MCF 10A (cell line): ENCODE data around the gene TCF7L2. TPM values are rescaled to one million over a fixed set of nuclear protein-coding genes. Genes with fewer than 3 reads are reported as not detected.

Experiments used
- BruUV-seq: library from RNA; stranded (reverse); fragments of 400-500 nt; replicated peaks from 2 replicates; lab custom pipeline; 2021; lab: Mats Ljungman, UMichigan
- CTCF ChIA-PET: fragments of 300-600 bp; sonication (Branson Sonifier 250); formaldehyde crosslinking; extraction: SDS; loops from one replicate; lab custom pipeline; 2021; ENCODE audit warnings: antibody characterized with exemption, inconsistent platforms; lab: Yijun Ruan, JAX
- POLR2A ChIA-PET: fragments of 300-600, 350-650 bp; sonication (Branson Sonifier 250); formaldehyde crosslinking; extraction: SDS; loops from one replicate; lab custom pipeline; 2020; ENCODE audit warnings: antibody characterized with exemption, inconsistent platforms; lab: Yijun Ruan, JAX
- DNase-seq: peaks from one replicate; pipeline ENCODE4 v3.0.0-alpha.2; 2018; ENCODE audit not compliant: unreplicated experiment
- H3K27ac Mint-ChIP-seq: one replicate; pipeline ENCODE4 v1.8.0; 2022; ENCODE audit warnings: mild to moderate bottlenecking, low read depth, mixed read lengths; ENCODE audit not compliant: unreplicated experiment
- H3K27me3 Mint-ChIP-seq: one replicate; pipeline ENCODE4 v1.8.0; 2022; ENCODE audit warnings: mixed read lengths; ENCODE audit not compliant: insufficient read depth, unreplicated experiment
- H3K36me3 Mint-ChIP-seq: one replicate; pipeline ENCODE4 v1.8.0; 2022; ENCODE audit warnings: mild to moderate bottlenecking, moderate library complexity, mixed read lengths; ENCODE audit not compliant: insufficient read depth, unreplicated experiment
- H3K4me1 Mint-ChIP-seq: one replicate; pipeline ENCODE4 v1.8.0; 2022; ENCODE audit warnings: mixed read lengths; ENCODE audit not compliant: insufficient read depth, unreplicated experiment
- H3K4me3 Mint-ChIP-seq: one replicate; pipeline ENCODE4 v1.8.0; 2022; ENCODE audit warnings: mild to moderate bottlenecking, moderate library complexity, mixed read lengths; ENCODE audit not compliant: unreplicated experiment
- H3K9me3 Mint-ChIP-seq: one replicate; pipeline ENCODE4 v1.8.0; 2022; ENCODE audit warnings: mixed read lengths; ENCODE audit not compliant: unreplicated experiment
- CTCF ChIP-seq: fragments of 200-600 bp; IDR thresholded peaks from one replicate; pipeline ENCODE4 v1.8.0; 2022; ENCODE audit warnings: antibody characterized with exemption, mild to moderate bottlenecking; ENCODE audit not compliant: unreplicated experiment
- intact Hi-C: fragments of 100-400 bp; cut with micrococcal nuclease; formaldehyde crosslinking; loops from 2 replicates; pipeline ENCODE4 v1.14.1; 2022
- total RNA-seq: library from RNA; stranded (reverse); gene quantifications from 2 replicates; pipeline ENCODE4 v1.2.3, GENCODE V29; 2022

TCF7L2 gene
- total RNA-seq, 1 experiment from 2014 or later, result 25.2 TPM

GRCh38 chr10:112952282-112953173, 2.5 kb downstream of the TCF7L2 start:
- ChIA-PET CTCF (interaction anchor here (0.5 to 1.5 kb wide), 5 partner anchors 39 to 433 kb away, joined by 3 to 6 read pairs (median 5); no protein-coding TSS in a partner anchor), POLR2A (interaction anchor here (0.7 to 3.9 kb wide), 18 partner anchors 17 to 1961 kb away, joined by 3 to 38 read pairs (median 5); no protein-coding TSS in a partner anchor)
- Mint-ChIP-seq H3K36me3 (peaks cover 30% of the 10 kb centered on the region), H3K4me3 (peak overlapping the region; percentile 76), H3K27me3 (no peaks in the 10 kb centered on the region), H3K9me3 (no peaks in the 10 kb centered on the region), H3K4me1 (peaks cover 39% of the 10 kb centered on the region), H3K27ac (peak overlapping the region; percentile 87)
- BruUV-seq, result no TSS peak
- DNase-seq, result peak; percentile 41
- intact Hi-C loops, result loop anchor here (2.0 to 10.0 kb wide), 4 partner anchors 120 to 432 kb away; no protein-coding TSS in a partner anchor
- TF ChIP-seq CTCF, result no peak

GRCh38 chr10:112953174-112954159, 3.4 kb downstream of the TCF7L2 start:
- H3K27me3 Mint-ChIP-seq, result no peaks in the 10 kb centered on the region
- DNase-seq, result peak; percentile 48
- peaks cover 47% of the 10 kb centered on the region for H3K4me1 Mint-ChIP-seq
- no peaks in the 10 kb centered on the region for H3K9me3 Mint-ChIP-seq
- peaks cover 37% of the 10 kb centered on the region for H3K36me3 Mint-ChIP-seq
- TSS peak; percentile 6 for BruUV-seq
- CTCF ChIA-PET, result interaction anchor here (0.6 to 2.0 kb wide), 7 partner anchors 9 to 432 kb away, joined by 3 to 5 read pairs (median 3); no protein-coding TSS in a partner anchor
- peak overlapping the region; percentile 76 for H3K4me3 Mint-ChIP-seq
- TF ChIP-seq CTCF, result no peak
- POLR2A ChIA-PET, result interaction anchor here (0.7 to 3.9 kb wide), 23 partner anchors 14 to 1960 kb away, joined by 3 to 38 read pairs (median 5); no protein-coding TSS in a partner anchor
- H3K27ac Mint-ChIP-seq, result peak overlapping the region; percentile 87
- intact Hi-C loops, result loop anchor here (2.0 to 10.0 kb wide), 4 partner anchors 119 to 431 kb away; no protein-coding TSS in a partner anchor

GRCh38 chr10:112954974-112955581, 5.0 kb downstream of the TCF7L2 start:
- ChIA-PET CTCF (interaction anchor here (0.7 to 2.0 kb wide), 4 partner anchors 117 to 172 kb away, joined by 3 to 7 read pairs (median 6); no protein-coding TSS in a partner anchor), POLR2A (interaction anchor here (0.6 to 3.9 kb wide), 22 partner anchors 12 to 483 kb away, joined by 3 to 38 read pairs (median 4); no protein-coding TSS in a partner anchor)

More at GRCh38 chr10:112954974-112955581, 5.0 kb downstream of the TCF7L2 start:
- Mint-ChIP-seq H3K9me3 (no peaks in the 10 kb centered on the region), H3K4me1 (peaks cover 63% of the 10 kb centered on the region), H3K27me3 (no peaks in the 10 kb centered on the region), H3K4me3 (peak overlapping the region; percentile 76), H3K36me3 (peaks cover 36% of the 10 kb centered on the region), H3K27ac (peak overlapping the region; percentile 87)
- no peak for TF ChIP-seq CTCF
- BruUV-seq, result no TSS peak
- intact Hi-C loops, result loop anchor here (5.0 to 10.0 kb wide), 4 partner anchors 143 to 478 kb away; no protein-coding TSS in a partner anchor
- DNase-seq, result no peak
